ENCODE measurements around the gene SEPHS2.

DNA sequence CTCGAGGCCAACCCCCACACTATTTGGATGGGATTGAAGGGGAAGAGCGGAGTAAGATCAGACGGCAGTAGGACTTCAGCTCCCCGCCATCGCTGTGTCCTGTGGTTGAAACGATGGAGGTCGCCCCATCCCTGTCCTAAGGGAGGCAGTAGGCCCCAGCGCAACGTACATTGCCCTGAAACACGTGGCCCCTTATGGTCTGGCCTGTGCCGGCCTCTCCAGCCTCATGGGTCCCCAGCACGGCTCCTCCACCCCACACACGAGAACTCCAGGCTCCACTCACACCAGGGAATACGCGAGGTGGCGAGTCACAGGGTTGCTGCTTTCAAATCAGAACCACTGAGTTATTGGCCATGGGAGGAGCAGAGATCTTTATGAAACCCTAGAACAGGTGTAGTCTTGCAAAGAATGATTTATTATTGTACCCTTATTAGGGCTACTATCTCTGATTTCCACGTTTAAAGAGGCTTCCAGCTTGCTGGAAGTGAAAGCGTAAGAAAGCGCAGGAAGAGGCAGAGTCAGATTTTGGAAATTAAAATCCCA lies 15.2 kb downstream of the SEPHS2 start:
- TF ChIP-seq, protein P1, sequence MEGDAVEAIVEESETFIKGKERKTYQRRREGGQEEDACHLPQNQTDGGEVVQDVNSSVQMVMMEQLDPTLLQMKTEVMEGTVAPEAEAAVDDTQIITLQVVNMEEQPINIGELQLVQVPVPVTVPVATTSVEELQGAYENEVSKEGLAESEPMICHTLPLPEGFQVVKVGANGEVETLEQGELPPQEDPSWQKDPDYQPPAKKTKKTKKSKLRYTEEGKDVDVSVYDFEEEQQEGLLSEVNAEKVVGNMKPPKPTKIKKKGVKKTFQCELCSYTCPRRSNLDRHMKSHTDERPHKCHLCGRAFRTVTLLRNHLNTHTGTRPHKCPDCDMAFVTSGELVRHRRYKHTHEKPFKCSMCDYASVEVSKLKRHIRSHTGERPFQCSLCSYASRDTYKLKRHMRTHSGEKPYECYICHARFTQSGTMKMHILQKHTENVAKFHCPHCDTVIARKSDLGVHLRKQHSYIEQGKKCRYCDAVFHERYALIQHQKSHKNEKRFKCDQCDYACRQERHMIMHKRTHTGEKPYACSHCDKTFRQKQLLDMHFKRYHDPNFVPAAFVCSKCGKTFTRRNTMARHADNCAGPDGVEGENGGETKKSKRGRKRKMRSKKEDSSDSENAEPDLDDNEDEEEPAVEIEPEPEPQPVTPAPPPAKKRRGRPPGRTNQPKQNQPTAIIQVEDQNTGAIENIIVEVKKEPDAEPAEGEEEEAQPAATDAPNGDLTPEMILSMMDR (IDR thresholded peaks at IDR 0.05) = no peak
- TF ChIP-seq EP300 (IDR thresholded peaks at IDR 0.05) = no peak
- TF ChIP-seq POLR2AphosphoS5 (IDR thresholded peaks at IDR 0.05) = no peak

Data from suprapubic skin (tissue), 4 donors.